HG02840 (cell line): ENCODE data around the gene RRAGC.
"Not testable (repeated sequence)": the region's sequence is repeated elsewhere in the genome, so short reads cannot be mapped to it uniquely, and the experiment has no call there.

Experiments used
- ATAC-seq: cut with Tn5 transposase; IDR thresholded peaks from one replicate; pipeline ENCODE4 v1.9.1; 2021; ENCODE audit warnings: mild to moderate bottlenecking, moderate library complexity, moderate number of reproducible peaks; ENCODE audit not compliant: unreplicated experiment, low FRiP score

The RRAGC gene

GRCh38 chr1:38818175-38818976 is 41.2 kb downstream of the RRAGC start:
- ATAC-seq, result no peak

- no peak for ATAC-seq
These were observed 42.1 kb downstream of the RRAGC start for GRCh38 chr1:38817267-38818174.

DNA sequence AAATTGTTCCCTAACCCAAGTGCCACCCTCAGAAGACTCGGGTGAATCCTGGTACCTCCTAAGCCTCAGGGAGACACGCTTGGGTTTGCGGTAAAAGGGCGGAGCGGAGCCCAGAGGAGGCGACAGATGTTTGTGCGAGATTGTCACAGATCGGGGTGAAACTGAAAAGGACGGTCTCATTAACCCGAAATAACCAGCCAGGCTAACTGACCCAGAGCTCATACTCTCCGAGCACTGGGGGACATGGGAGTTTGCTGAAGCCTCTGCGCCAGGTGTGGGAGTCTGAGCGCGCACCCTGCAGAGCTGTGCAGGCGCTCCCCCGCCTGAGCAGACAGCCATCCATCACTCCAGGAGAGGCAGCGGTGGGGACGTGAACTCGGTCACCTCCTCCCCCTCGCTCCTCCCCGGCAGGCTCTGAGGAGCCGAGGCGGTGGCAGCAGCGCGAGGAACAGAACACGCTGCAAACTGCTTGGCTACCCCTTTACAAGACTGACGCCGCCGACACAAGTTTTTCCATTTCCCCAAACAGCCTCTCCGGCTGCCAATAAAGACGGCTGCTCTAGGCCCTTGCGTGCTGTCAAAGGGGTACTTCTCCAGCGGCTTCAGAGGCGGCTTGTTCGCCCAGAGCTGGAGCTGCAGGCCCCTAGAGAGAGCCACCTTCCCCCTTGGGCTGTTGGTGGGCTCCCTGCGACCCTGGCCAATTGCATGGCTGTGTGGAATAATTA is 43.5 kb downstream of the RRAGC start:
- no peak for ATAC-seq

DNA sequence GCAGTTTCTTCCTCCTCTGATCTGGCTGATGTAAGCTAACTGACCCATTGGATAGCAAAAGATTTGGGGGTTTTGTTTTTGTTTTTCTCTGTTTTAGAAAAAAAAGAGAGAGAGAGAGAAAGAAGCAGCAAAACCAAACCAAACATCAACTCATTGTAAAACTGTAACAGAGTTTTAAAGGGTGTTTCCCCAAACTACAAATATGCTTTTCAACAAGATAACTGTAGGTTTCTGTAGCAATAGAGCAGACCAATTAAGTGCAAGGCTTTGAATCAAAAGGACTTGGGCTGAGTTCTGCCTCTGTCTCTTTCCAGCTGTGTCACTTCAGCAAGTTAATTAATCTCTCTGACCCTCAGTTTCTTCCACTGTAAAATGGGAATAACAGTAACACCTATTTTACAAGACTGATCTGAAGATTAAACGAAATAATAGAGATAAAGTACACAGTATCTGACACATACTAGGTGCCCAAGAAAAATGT is 44.5 kb downstream of the RRAGC start:
- ATAC-seq, result no peak

- ATAC-seq, result no peak
These were observed 45.1 kb downstream of the RRAGC start for GRCh38 chr1:38814444-38814983.

DNA sequence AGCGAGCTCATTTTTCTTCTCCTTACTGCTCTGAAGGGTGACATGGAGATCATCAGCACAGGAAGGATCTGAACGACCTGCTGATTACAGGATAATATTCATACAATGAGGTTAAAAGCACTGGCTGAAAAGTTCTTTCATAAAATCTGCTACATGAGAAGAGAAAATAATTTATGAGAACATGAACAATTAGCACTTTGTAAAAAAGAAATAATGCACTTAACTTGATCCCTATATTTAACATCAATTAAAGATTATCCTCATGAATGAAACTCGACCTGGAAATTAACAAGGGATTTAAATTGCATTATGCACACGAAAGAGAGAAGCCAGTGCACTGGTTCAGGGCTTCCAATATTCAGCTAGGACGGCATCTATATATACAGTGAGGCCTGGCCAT is 46.6 kb downstream of the RRAGC start:
- no peak for ATAC-seq

DNA sequence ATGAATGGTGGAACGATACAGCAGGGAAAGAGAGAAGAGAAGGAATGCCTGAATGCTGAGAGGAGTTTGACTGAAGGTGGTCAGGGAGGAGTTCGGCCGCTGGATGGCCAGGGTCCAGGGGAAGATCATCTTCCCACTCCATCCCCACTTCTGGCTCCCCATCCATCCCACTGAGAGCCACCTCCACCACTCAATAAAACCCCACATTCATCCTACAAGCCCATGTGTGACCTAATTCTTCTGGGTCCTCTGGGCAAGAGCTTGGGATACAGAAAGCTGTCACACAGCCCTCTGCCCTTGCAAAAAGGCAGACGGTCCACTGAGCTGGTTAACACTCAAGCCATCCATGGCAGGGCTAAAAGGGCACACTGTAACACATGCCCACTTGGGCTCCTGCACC is 48.1 kb downstream of the RRAGC start:
- not testable (repeated sequence) for ATAC-seq

GRCh38 chr1:38806090-38806489 is 53.5 kb downstream of the RRAGC start:
- no peak for ATAC-seq

DNA sequence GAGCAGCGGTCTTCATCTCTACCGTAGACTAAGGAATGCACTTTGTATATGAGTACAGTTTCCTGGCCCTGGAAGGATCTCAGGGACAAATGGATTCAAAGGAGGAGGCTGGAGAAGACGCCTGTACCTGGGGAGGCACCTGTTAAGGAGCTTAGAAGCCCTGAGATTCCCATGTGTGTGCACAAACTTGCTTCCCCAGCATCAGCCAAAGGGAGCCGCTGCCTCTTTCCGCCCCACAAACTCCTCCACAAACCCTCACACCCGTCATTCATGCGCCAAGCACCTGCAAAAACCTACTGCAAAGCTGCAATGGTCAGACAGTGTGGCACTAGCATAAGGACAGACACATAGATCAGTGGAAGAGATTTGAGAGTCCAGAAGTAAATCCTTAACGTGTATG is 54.5 kb downstream of the RRAGC start:
- ATAC-seq, result no peak

- ATAC-seq, result no peak
These were observed 55.3 kb downstream of the RRAGC start for GRCh38 chr1:38804062-38804886.

DNA sequence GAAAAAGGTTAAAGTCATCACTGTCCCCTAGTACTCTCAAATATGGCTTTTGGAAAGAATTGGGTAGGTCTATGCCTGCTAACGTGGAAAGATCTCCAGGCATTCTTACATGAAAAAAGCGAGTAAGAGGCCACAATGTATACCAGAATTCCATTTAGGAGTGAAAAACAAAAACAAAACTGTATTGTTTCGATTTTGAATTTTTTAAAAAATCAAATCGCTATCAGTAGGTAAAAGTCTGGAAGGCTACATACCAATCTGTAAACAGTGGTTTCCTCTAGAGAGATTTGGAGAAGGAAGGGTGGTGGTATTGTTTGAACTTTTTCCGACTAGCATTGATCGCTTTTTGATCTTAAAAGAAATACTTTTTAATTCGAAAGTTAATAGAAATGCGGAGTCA is 55.9 kb downstream of the RRAGC start:
- no peak for ATAC-seq

DNA sequence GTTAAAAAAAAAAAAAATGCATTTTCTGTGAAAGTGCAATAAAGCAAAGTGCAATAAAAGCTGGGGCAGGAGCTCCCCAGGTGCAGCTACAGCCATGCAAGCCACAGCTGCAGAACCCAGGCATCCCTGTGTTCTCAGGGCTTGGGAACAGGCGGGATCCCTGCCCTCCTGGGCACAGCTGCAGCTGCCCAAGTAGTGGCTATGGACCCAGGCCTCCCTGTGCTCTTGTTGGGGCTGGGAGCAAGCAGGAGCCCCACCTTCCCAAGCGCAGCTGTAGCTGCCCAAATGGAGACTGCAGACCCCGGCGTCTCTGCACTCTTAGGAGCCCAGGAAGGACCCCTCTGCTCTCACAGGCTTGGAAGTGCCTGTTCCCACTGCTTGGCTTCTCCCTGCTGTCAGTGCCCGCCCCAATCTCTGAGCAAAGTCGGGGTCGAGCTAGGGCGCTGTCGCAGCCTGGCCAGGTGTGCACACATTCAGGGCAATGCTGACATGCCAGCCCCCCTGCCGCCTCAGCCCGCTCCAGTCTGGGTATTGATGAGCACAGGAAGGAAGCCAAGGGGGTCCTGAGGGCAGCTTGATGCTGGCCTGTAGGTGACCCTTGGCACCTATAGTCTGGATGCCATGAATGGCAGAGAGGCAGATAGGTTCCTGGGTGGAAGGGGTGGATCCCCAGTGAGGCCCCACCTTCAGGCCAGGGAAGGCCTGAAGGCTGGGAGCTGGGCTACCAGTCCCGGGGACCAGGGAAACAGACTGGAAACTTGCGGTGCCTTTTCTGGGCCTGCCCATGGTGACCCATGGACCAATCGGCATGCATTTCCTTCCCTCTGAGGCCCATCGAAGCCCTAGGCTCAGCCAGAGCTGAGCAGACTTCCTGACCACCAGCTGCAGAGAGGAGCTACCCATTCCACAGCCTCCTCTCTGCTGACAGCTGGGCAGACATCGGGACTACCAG is 58.6 kb downstream of the RRAGC start:
- no peak for ATAC-seq

DNA sequence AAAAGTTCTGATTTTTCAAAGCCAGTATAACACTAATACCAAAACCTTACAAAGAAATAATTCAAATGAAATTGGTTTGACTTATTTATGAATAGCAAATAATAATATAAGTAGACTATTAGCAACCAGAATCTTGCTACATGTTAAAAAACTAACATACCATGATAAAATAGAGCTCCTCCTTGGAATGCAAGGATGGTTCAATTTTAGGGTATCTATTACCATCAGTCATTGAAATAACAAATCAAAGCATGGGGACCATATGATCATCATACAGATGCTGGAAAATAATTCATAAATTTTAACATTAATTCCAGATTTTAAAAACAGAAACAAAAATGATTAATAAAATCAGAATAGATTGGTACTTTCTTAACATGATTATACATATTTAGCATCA is 66.3 kb downstream of the RRAGC start:
- no peak for ATAC-seq

DNA sequence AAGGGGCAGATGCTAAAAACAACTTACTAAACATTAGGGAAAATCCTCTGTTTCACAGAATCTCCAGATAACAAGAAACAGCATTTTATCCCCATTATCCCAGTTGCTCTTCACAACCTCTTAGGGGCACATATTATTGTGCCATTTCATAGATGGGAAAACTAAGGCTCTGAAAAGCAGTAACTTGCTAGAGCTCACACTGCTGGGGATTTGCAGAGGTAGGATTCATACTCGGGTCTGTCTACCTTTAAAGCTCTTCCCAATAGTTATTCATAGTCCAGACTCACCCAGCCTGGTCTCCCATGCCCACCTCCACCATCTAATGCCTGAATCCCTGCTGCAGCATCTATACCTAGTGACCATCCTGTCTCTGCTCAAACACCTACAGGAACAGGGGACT is 67.7 kb downstream of the RRAGC start:
- ATAC-seq, result no peak

- ATAC-seq, result no peak
These were observed 68.4 kb downstream of the RRAGC start for GRCh38 chr1:38791164-38791515.

- ATAC-seq, result no peak
These were observed 69.0 kb downstream of the RRAGC start for GRCh38 chr1:38790422-38791163.

- no peak for ATAC-seq
These were observed 69.9 kb downstream of the RRAGC start for GRCh38 chr1:38789498-38790169.
